Tibial artery (tissue), 4 donors: ENCODE data around the gene TP53I11.

Source experiments
- DNase-seq, 2 donors: peaks; one replicate each; pipeline ENCODE4 v3.0.0-alpha.2; 2019
- H3K27ac ChIP-seq, 2 donors: fragments of 200-600 bp; sonication (generic) in 1 of 2; 1 replicate in 1 of 2; 2 replicates in 1 of 2; pipeline ENCODE4 v1.5.1; 2018 to 2019; ENCODE audit warnings: mild to moderate bottlenecking in 1 of 2
- H3K27me3 ChIP-seq, 2 donors: fragments of 200-600 bp; sonication (generic) in 1 of 2; one replicate each; pipeline versions ENCODE4 v1.5.1 to v1.6.0; 2016 to 2019
- H3K36me3 ChIP-seq, 3 donors: fragments of 200-600 bp; sonication (generic) in 2 of 3; one replicate each; pipeline ENCODE4 v1.5.1; 2016 to 2019; ENCODE audit warnings: mild to moderate bottlenecking in 2 of 3
- H3K4me1 ChIP-seq, 4 donors: fragments of 200-600 bp; sonication (generic) in 2 of 4; 1 replicate in 3 of 4; 2 replicates in 1 of 4; pipeline ENCODE4 v1.5.1; 2016 to 2019
- H3K4me3 ChIP-seq, 2 donors: fragments of 200-600 bp; sonication (generic) in 1 of 2; 1 replicate in 1 of 2; 2 replicates in 1 of 2; pipeline ENCODE4 v1.5.1; 2018 to 2019; ENCODE audit warnings: mild to moderate bottlenecking in 2 of 2
- H3K9me3 ChIP-seq, 3 donors: fragments of 200-600 bp; sonication (generic) in 1 of 3; one replicate each; pipeline ENCODE4 v1.5.1; 2016 to 2019
- intact Hi-C: fragments of 100-400 bp; cut with DNase I; formaldehyde crosslinking; loops from one replicate; pipeline ENCODE4 v1.15.0; 2023; ENCODE audit warnings: low total_unique reads
- TF ChIP-seq, protein P1 (sequence below), 2 experiments: fragments of 200-600 bp in 1 of 2; fragments of 450-650 bp in 1 of 2; IDR thresholded peaks; one replicate each; pipeline ENCODE4 v1.5.1; 2017 to 2019; ENCODE audit warnings: antibody characterized with exemption in 2 of 2, mild to moderate bottlenecking in 1 of 2, moderate library complexity in 1 of 2

TP53I11 gene

DNA sequence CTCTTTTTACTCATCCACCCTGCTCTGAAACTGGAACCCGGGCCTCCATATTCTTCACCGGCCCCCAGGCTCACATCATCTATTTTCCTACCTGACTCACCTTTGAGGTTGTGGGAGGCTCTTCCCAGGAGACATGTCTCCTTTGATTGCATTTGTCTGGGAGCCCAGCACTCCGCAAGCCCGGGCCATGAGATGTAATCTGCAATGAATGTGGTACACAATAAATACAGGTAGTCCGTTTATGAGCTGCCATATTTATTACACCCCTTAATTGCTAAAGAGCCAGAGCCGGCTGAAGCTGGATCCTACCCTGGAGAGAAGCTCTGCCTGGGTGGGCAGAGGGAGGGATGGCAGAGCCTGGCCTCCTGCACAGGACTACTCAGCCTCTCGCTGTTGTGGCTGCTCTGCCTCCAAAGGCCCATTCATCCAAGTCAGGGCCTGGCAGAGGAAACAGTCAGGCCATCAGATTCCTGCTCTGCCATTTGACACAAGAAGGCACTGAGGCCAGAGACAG lies 49.5 kb downstream of the TP53I11 start:
- intact Hi-C loops, result no loop called here
- TF ChIP-seq, protein P1, sequence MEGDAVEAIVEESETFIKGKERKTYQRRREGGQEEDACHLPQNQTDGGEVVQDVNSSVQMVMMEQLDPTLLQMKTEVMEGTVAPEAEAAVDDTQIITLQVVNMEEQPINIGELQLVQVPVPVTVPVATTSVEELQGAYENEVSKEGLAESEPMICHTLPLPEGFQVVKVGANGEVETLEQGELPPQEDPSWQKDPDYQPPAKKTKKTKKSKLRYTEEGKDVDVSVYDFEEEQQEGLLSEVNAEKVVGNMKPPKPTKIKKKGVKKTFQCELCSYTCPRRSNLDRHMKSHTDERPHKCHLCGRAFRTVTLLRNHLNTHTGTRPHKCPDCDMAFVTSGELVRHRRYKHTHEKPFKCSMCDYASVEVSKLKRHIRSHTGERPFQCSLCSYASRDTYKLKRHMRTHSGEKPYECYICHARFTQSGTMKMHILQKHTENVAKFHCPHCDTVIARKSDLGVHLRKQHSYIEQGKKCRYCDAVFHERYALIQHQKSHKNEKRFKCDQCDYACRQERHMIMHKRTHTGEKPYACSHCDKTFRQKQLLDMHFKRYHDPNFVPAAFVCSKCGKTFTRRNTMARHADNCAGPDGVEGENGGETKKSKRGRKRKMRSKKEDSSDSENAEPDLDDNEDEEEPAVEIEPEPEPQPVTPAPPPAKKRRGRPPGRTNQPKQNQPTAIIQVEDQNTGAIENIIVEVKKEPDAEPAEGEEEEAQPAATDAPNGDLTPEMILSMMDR (IDR thresholded peaks at IDR 0.05), result no peak
- Histone ChIP-seq H3K27ac (no peak overlapping the region), H3K4me1 (peaks cover 0 to 10% (median 0%) of the 10 kb centered on the region in 4 donors), H3K4me3 (no peak overlapping the region), H3K9me3 (peaks cover 0 to 7% (median 0%) of the 10 kb centered on the region in 3 donors), H3K36me3 (peaks cover 0 to 5% (median 0%) of the 10 kb centered on the region in 3 donors), H3K27me3 (no peaks in the 10 kb centered on the region)
- no peak for DNase-seq

DNA sequence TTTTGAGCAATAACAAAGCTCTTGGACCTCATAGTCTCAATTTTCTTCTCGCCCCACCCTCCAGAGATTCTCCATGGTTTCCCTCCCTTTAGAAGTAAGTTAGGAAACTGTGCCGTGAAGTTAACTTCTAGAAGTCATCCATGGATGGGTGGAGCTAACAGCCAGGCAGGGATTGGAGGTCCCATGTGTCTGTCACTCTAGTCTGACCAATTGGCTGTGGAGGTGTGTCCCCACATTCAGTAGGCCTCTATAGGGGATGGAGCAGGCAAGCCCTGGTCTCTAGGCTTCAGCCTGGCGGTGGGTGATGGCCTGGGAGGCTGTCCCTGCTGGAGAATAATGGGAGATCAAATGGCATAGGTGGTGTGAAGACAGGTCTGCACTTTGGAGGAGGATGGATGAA lies 50.7 kb downstream of the TP53I11 start:
- Histone ChIP-seq H3K27me3 (no peaks in the 10 kb centered on the region), H3K27ac (no peak overlapping the region), H3K9me3 (peaks cover 0 to 7% (median 0%) of the 10 kb centered on the region in 3 donors), H3K36me3 (peaks cover 0 to 5% (median 0%) of the 10 kb centered on the region in 3 donors), H3K4me3 (no peak overlapping the region), H3K4me1 (peaks cover 0 to 10% (median 0%) of the 10 kb centered on the region in 4 donors)
- TF ChIP-seq, protein P1 (IDR thresholded peaks at IDR 0.05), result no peak
- no peak for DNase-seq
- intact Hi-C loops, result no loop called here

DNA sequence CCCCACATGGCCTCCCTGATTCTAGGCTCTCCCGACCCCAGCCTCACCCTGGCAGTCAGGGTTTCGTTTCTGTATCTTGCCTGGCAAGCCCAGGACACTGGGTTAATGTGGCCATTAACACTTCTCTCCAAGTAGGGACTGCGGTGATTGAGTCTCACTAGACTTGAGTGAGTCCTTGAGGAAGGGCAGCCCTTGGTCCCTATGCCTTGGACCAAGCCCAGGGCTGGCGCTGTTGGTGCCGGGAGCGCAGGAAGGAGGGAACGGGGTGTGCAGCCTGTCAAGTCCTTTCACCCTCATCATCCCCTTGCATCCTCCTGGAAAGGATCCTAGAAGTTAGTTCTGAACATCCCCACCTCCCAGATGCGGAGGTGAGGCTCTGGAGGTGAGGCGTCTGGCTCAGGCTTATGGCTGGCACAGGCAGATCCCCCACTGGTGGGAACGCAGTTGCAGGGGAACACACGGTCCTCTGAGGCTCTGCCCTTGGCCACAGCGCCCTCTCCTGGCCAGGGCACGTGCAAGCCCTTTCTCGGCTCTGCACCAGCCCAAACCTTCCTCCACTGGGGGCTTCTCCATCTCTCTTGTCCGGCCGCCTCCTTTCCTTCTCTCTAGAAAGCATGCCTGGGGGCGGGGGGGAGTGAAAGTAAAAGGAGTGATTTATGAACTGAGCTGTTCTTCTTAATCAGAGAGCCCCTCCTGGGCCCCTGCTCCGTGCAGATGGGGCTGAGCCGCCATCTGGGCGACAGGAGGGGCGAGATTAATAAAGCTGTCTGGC lies 56.7 kb downstream of the TP53I11 start:
- Histone ChIP-seq H3K4me3 (peak overlapping the region; percentile 4 to 23), H3K27ac (peak overlapping the region; percentile 61 to 68), H3K27me3 (no peaks in the 10 kb centered on the region), H3K9me3 (peaks cover 0 to 7% (median 0%) of the 10 kb centered on the region in 3 donors), H3K4me1 (peaks cover 0 to 27% (median 9%) of the 10 kb centered on the region in 4 donors), H3K36me3 (peaks cover 0 to 5% (median 0%) of the 10 kb centered on the region in 3 donors)
- intact Hi-C loops, result loop anchor here (2.0 to 5.0 kb wide), 2 partner anchors 165 to 272 kb away; no protein-coding TSS in a partner anchor
- TF ChIP-seq, protein P1 (IDR thresholded peaks at IDR 0.05), result peak; percentile 92 to 94
- peak; percentile 51 to 85 for DNase-seq

DNA sequence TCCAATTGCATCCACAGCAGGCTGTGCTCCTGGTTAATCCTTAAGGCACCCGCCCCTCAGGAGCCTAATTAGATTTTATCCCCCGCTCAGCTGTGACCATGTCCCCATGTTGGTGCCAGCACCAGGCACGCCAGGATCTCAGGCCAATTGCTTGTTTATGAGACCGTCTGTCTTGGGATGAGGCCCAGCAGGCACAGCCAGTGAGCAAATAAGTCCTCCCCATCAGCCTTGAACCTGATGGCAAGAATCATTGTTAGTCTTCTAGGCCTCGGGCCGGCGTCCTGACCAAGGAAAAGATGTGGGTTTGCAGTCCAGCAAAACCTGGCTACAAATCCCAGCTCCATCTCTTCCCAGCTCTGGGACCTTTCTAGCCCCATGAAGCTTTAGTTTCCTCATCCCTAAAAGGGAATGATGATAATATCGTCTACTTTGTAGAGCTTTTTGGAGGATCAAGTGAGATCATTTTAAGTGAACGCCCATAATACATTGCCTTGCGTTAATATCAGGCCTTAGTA lies 57.3 kb downstream of the TP53I11 start:
- intact Hi-C loops, result loop anchor here (5.0 kb wide), 1 partner anchor 271 kb away; no protein-coding TSS in a partner anchor
- TF ChIP-seq, protein P1 (IDR thresholded peaks at IDR 0.05), result no peak
- H3K4me3 ChIP-seq, result peak overlapping the region in 1 of 2 donors; percentile 23
- peaks cover 0 to under 1% (median 0%) of the 10 kb centered on the region in 3 donors for H3K36me3 ChIP-seq
- no peaks in the 10 kb centered on the region for H3K27me3 ChIP-seq
- H3K4me1 ChIP-seq, result peaks cover 0 to 27% (median 9%) of the 10 kb centered on the region in 4 donors
- H3K9me3 ChIP-seq, result no peaks in the 10 kb centered on the region
- DNase-seq, result peak; percentile 66 to 79
- H3K27ac ChIP-seq, result peak overlapping the region; percentile 61 to 68

DNA sequence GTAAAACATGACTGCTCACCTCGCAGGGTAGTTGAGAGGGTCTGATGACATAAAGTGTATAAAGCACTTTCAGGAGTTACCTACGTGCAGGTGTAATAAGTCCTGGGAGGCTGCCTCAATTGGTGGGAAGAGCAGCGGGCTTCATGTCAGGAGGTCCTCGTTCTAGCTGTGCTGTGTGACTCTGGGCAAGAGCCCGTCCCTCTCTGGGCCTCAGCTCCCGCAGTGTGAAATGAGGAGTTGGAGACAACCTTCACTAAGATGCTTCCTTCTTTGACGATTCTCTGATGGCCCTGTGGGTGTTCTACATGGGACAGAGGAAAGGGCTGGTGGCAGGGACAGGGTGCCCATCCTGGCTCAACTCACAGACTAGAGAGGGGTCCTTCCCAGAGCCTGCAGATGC lies 57.8 kb downstream of the TP53I11 start:
- H3K4me1 ChIP-seq, result peaks cover 0 to 27% (median 9%) of the 10 kb centered on the region in 4 donors
- intact Hi-C loops, result loop anchor here (5.0 kb wide), 1 partner anchor 271 kb away; no protein-coding TSS in a partner anchor
- no peaks in the 10 kb centered on the region for H3K9me3 ChIP-seq
- no peaks in the 10 kb centered on the region for H3K36me3 ChIP-seq
- TF ChIP-seq, protein P1 (IDR thresholded peaks at IDR 0.05), result no peak
- no peaks in the 10 kb centered on the region for H3K27me3 ChIP-seq
- H3K27ac ChIP-seq, result peak overlapping the region; percentile 23 to 61
- DNase-seq, result no peak
- no peak overlapping the region for H3K4me3 ChIP-seq
